NT2/D1 (cell line): ENCODE data around the gene SH3BP4.

Experiments
- DNase-seq: peaks from one replicate; pipeline ENCODE4 v3.0.0-alpha.2; 2011; ENCODE audit warnings: low read depth, low spot score
- H3K27me3 ChIP-seq: 2 replicates; pipeline ENCODE4 v1.6.0; 2011; ENCODE audit warnings: mild to moderate bottlenecking; ENCODE audit not compliant: insufficient read length, insufficient read depth
- H3K36me3 ChIP-seq: 2 replicates; pipeline ENCODE4 v1.6.1; 2011; ENCODE audit warnings: mild to moderate bottlenecking, low read length, mixed read lengths; ENCODE audit not compliant: insufficient read depth, insufficient read length
- H3K4me1 ChIP-seq: 2 replicates; pipeline ENCODE4 v1.5.1; 2011; ENCODE audit not compliant: insufficient read depth, insufficient read length
- H3K4me3 ChIP-seq: 2 replicates; pipeline ENCODE4 v1.5.1; 2011; ENCODE audit warnings: low read depth; ENCODE audit not compliant: insufficient read length
- H3K9ac ChIP-seq: 2 replicates; pipeline ENCODE4 v1.6.0; 2011; ENCODE audit warnings: low read depth; ENCODE audit not compliant: insufficient read length
- H3K9me3 ChIP-seq: 2 replicates; pipeline ENCODE4 v1.5.1; 2011; ENCODE audit warnings: mild to moderate bottlenecking, low read length; ENCODE audit not compliant: insufficient read depth
- SUZ12 ChIP-seq: IDR thresholded peaks from 2 replicates; pipeline ENCODE4 v1.6.1; 2011; ENCODE audit not compliant: insufficient read length, insufficient read depth; ENCODE audit errors: extremely low read depth
- YY1 ChIP-seq: IDR thresholded peaks from 2 replicates; pipeline ENCODE4 v1.6.1; 2011; ENCODE audit not compliant: insufficient read length, insufficient read depth
- ZNF274 ChIP-seq: IDR thresholded peaks from 2 replicates; pipeline ENCODE4 v1.6.1; 2011; ENCODE audit warnings: mild to moderate bottlenecking, low read depth, low read length

The SH3BP4 gene

DNA sequence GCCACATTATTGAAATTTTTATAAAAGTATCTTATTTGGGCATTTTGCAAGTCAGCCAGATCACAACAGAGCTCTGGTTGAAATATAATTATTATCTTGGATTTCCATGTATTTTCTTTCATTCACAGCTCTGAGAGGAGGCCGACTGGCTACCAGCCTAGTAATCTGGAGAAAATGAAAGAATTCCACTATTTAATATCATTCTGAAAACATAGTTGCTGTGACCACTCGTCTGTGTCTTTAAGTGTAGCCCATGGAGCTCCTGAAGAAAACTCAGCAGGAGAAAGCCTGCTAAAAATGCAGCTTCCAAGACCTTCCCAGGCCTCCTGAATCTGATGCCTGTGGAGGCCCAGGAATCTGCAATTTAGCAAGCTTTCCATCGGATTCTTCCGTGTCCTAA is 114.7 kb downstream of the SH3BP4 start:
- no peaks in the 10 kb centered on the region for H3K9me3 ChIP-seq
- no peaks in the 10 kb centered on the region for H3K36me3 ChIP-seq
- TF ChIP-seq ZNF274, result no peak
- TF ChIP-seq SUZ12, result no peak
- TF ChIP-seq YY1, result no peak
- no peaks in the 10 kb centered on the region for H3K27me3 ChIP-seq
- peaks cover 9% of the 10 kb centered on the region for H3K4me1 ChIP-seq
- no peak overlapping the region for H3K4me3 ChIP-seq
- no peak for DNase-seq
- peak overlapping the region; percentile 11 for H3K9ac ChIP-seq

DNA sequence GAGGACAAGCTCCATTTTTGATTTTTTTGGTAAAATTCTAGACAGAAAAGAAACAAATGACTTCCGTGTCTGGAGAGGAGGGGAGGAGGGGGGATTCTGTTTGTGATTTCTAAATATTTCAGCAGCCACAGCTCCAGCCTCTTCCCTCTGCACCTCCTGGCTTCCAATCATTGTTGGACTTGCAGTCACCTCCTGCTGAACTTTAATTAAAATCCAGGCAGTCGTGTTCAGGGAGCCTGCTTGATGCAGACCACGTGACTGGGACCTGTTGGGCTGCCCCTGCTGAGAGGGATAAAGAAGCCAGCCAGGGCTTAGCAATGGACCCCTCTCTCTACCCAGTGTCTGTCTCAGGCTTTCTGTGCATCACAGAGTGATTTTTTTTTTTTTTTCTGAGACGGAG is 115.1 kb downstream of the SH3BP4 start:
- no peak overlapping the region for H3K4me3 ChIP-seq
- peaks cover 9% of the 10 kb centered on the region for H3K4me1 ChIP-seq
- no peak overlapping the region for H3K9ac ChIP-seq
- H3K36me3 ChIP-seq, result no peaks in the 10 kb centered on the region
- no peak for TF ChIP-seq ZNF274
- no peak for TF ChIP-seq YY1
- TF ChIP-seq SUZ12, result no peak
- H3K27me3 ChIP-seq, result no peaks in the 10 kb centered on the region
- DNase-seq, result no peak
- no peaks in the 10 kb centered on the region for H3K9me3 ChIP-seq

DNA sequence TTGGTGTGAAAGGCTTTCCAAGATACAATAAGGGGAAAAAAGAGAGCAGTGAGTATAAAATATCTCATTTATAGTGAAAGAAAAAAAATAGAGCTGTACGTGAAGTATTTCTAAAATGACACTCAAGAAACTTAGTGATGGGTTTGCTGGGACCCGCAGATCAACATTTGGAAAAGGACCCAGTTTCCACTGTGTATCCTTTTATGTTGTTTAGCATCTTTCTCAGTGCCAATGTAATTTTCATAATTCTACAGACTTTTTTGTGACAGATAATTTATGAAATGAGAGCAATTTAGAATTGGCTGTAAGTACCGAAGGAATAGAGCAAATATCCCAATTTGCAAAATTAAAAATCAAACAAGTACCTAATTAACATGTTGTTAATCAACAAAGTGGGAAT is 116.9 kb downstream of the SH3BP4 start:
- DNase-seq, result no peak
- Histone ChIP-seq H3K4me3 (no peak overlapping the region), H3K36me3 (no peaks in the 10 kb centered on the region), H3K4me1 (peaks cover 8% of the 10 kb centered on the region), H3K27me3 (no peaks in the 10 kb centered on the region), H3K9ac (no peak overlapping the region), H3K9me3 (no peaks in the 10 kb centered on the region)
- TF ChIP-seq ZNF274, result no peak
- no peak for TF ChIP-seq SUZ12
- TF ChIP-seq YY1, result no peak

DNA sequence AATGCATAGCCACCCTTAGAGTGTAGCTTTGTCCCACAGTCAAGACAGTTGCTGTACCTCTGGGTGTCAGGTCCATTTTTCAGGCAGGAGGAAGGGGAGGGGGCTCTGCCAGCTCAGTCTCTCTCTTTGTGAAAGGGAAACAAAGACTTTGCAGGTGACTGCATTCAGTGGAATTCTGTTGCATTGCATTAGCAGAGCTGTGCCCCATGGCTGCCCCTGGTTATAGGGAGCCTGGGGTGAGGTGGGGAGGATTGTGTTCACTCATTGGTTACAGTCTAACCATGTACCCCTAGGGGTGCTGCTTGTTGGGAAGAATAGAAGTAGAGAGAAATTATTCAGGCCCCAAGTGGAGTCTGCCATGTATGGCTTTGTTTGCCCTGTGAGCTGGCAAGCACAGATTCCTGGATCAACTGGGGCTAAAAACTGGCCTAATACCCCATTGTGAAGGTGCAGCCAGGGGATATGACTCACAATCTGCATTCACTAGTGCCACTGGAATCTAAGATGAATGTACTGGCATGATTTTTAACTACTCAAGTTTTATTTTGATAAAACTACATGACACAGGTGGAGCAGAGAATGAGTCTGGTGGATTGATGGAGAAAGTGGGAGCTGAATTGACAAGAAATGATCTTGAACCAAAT is 118.4 kb downstream of the SH3BP4 start:
- TF ChIP-seq SUZ12, result no peak
- TF ChIP-seq YY1, result no peak
- no peak for TF ChIP-seq ZNF274
- Histone ChIP-seq H3K36me3 (no peaks in the 10 kb centered on the region), H3K9me3 (no peaks in the 10 kb centered on the region), H3K4me1 (peaks cover 6% of the 10 kb centered on the region), H3K4me3 (no peak overlapping the region), H3K9ac (no peak overlapping the region), H3K27me3 (no peaks in the 10 kb centered on the region)
- no peak for DNase-seq

DNA sequence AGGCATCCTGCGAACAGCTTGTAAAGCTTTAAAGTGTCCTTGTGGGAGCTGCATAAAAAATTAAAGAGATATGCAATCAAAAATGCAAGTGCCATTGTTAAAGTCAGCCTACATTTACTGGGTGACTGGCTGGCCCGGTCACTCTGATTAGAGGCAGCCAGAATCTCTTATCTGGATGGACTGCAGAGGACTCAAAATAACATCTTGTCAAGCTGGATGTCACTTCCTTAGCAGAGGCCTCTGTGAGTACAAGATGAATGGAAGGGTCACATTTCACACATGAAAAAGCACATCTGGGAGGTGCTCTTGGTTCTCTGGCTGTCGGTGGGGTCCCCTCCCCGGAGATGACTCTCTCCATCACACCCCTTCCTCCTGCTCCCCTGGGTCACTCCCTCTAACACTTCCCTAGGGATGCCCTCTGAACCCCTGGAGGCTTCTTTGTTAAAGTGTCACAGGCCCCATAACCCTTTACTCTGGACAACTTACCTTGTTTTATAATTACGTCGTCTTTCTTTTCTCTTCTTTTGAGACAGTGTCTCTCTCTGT is 122.1 kb downstream of the SH3BP4 start:
- Histone ChIP-seq H3K4me3 (no peak overlapping the region), H3K36me3 (no peaks in the 10 kb centered on the region), H3K9me3 (no peaks in the 10 kb centered on the region), H3K9ac (no peak overlapping the region), H3K27me3 (no peaks in the 10 kb centered on the region), H3K4me1 (no peaks in the 10 kb centered on the region)
- no peak for DNase-seq
- TF ChIP-seq SUZ12 (no peak), YY1 (no peak), ZNF274 (no peak)

DNA sequence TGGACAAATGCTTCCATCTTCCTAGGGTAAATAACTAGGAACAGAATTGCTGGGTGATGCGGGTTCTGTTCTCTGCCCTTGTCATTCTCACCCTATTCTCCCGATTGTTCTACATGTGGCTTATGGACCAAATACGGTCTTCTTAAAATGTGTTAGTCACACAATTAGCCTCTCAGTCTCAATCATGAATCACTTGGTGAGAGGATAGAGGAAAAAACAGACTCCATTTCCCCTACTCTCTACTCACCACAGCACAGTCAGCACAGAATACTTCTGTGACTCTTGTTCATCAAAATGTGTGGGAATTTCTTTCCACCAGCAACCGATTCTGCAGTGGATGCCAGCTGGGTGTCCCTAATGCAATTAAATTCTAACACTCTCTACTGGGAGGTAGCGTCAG is 125.2 kb downstream of the SH3BP4 start:
- H3K4me3 ChIP-seq, result no peak overlapping the region
- H3K36me3 ChIP-seq, result no peaks in the 10 kb centered on the region
- no peak for DNase-seq
- H3K27me3 ChIP-seq, result no peaks in the 10 kb centered on the region
- H3K9me3 ChIP-seq, result peaks cover 7% of the 10 kb centered on the region; the same call in 1 of the 2 replicates
- no peak overlapping the region for H3K9ac ChIP-seq
- no peaks in the 10 kb centered on the region for H3K4me1 ChIP-seq
- TF ChIP-seq YY1 (no peak), ZNF274 (no peak), SUZ12 (no peak)

DNA sequence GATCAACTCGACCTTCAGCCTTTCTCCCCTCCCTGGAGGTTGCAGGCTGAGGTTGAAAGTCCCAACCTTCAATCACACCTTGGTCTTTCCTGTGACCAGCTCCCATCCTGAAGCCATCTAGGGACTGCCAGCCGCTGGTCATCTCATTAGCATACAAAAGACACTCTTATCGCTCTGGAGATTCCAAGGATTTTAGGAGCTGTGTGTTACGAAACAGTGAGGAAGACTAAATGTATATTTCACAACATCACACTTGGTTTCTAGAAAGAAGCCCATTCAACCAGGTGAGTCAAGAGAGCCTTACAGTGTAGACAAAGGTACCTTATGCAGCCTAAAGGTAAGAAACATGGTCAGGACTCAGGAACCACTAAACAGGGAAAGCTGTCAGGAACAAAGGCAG is 126.4 kb downstream of the SH3BP4 start:
- H3K27me3 ChIP-seq, result no peaks in the 10 kb centered on the region
- H3K36me3 ChIP-seq, result no peaks in the 10 kb centered on the region
- H3K4me1 ChIP-seq, result no peaks in the 10 kb centered on the region
- TF ChIP-seq YY1, result no peak
- TF ChIP-seq ZNF274, result no peak
- TF ChIP-seq SUZ12, result no peak
- no peak overlapping the region for H3K9ac ChIP-seq
- no peak for DNase-seq
- H3K4me3 ChIP-seq, result no peak overlapping the region
- peaks cover 7% of the 10 kb centered on the region; the same call in 1 of the 2 replicates for H3K9me3 ChIP-seq
